NT2/D1 (cell line): ENCODE measurements around the gene ZNF692.
"Not testable (repeated sequence)": the region's sequence is repeated elsewhere in the genome, so short reads cannot be mapped to it uniquely, and the experiment has no call there.

Source experiments
- DNase-seq: peaks from one replicate; pipeline ENCODE4 v3.0.0-alpha.2; 2011; ENCODE audit warnings: low read depth, low spot score
- H3K27me3 ChIP-seq: 2 replicates; pipeline ENCODE4 v1.6.0; 2011; ENCODE audit warnings: mild to moderate bottlenecking; ENCODE audit not compliant: insufficient read length, insufficient read depth
- H3K36me3 ChIP-seq: 2 replicates; pipeline ENCODE4 v1.6.1; 2011; ENCODE audit warnings: mild to moderate bottlenecking, low read length, mixed read lengths; ENCODE audit not compliant: insufficient read depth, insufficient read length
- H3K4me1 ChIP-seq: 2 replicates; pipeline ENCODE4 v1.5.1; 2011; ENCODE audit not compliant: insufficient read depth, insufficient read length
- H3K4me3 ChIP-seq: 2 replicates; pipeline ENCODE4 v1.5.1; 2011; ENCODE audit warnings: low read depth; ENCODE audit not compliant: insufficient read length
- H3K9ac ChIP-seq: 2 replicates; pipeline ENCODE4 v1.6.0; 2011; ENCODE audit warnings: low read depth; ENCODE audit not compliant: insufficient read length
- H3K9me3 ChIP-seq: 2 replicates; pipeline ENCODE4 v1.5.1; 2011; ENCODE audit warnings: mild to moderate bottlenecking, low read length; ENCODE audit not compliant: insufficient read depth
- SUZ12 ChIP-seq: IDR thresholded peaks from 2 replicates; pipeline ENCODE4 v1.6.1; 2011; ENCODE audit not compliant: insufficient read length, insufficient read depth; ENCODE audit errors: extremely low read depth
- YY1 ChIP-seq: IDR thresholded peaks from 2 replicates; pipeline ENCODE4 v1.6.1; 2011; ENCODE audit not compliant: insufficient read length, insufficient read depth
- ZNF274 ChIP-seq: IDR thresholded peaks from 2 replicates; pipeline ENCODE4 v1.6.1; 2011; ENCODE audit warnings: mild to moderate bottlenecking, low read depth, low read length

ZNF692 gene

DNA sequence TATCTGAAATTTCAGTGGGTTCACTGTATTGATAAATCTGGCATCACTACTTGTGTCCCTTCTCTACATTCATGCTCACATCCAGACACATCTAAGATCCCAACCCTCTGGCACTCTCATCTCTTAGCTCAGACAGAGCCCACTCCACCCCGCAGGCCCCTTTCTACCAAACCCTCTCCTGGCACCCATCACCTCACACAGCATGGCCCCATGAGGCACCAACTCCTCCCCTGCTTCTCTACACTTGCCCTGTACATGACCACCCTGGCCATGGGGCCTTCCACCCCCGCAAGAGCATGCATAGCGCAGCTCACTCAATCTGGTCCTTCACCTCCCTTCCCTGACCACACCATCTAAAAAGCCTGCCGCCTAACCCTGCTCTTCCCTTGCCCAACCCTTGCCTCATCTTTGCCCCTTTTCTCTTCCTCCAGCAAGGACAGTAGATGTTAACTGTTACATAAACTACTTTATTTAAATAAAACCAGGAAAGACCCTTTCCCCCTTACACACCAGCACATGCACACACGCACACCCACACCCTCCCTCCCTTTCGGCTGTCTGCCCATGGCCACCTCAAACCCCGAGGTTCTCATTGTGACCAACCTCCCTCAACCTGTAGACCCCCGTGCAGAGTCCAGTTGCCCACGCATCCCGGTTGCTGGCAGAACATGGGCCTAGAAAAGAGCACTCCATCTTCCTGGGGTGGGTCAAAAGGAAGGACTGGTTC is 48.7 kb downstream of the ZNF692 start:
- no peak overlapping the region for H3K4me3 ChIP-seq
- H3K27me3 ChIP-seq = no peaks in the 10 kb centered on the region
- no peak for TF ChIP-seq SUZ12
- TF ChIP-seq ZNF274 = no peak
- TF ChIP-seq YY1 = no peak
- no peak for DNase-seq
- peaks cover 54% of the 10 kb centered on the region for H3K36me3 ChIP-seq
- H3K9me3 ChIP-seq = no peaks in the 10 kb centered on the region
- H3K4me1 ChIP-seq = peaks cover 2% of the 10 kb centered on the region
- H3K9ac ChIP-seq = no peak overlapping the region

DNA sequence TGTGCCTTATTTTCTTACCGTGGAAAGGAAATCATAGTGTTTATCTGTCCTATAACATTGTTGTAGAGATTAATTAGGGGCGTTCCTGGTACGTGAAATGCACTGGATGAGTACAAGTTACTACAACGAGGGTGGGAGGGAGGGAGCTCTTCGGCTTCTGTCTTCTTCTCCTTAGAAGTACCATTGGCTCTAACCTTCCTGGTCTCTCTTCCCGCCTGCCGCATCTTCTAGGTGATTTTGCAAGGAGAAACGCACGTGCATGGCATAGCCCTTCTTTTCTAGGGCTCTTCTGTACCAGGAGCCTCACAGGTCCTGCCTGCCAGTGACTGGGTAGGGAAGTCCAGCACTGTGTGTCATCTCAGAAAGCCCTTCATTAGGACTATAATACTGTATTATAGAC is 50.0 kb downstream of the ZNF692 start:
- H3K4me1 ChIP-seq = peaks cover 2% of the 10 kb centered on the region
- H3K4me3 ChIP-seq = no peak overlapping the region
- peaks cover 41% of the 10 kb centered on the region for H3K36me3 ChIP-seq
- no peaks in the 10 kb centered on the region for H3K9me3 ChIP-seq
- TF ChIP-seq YY1 (no peak), ZNF274 (no peak), SUZ12 (no peak)
- no peak for DNase-seq
- H3K27me3 ChIP-seq = no peaks in the 10 kb centered on the region
- H3K9ac ChIP-seq = no peak overlapping the region

DNA sequence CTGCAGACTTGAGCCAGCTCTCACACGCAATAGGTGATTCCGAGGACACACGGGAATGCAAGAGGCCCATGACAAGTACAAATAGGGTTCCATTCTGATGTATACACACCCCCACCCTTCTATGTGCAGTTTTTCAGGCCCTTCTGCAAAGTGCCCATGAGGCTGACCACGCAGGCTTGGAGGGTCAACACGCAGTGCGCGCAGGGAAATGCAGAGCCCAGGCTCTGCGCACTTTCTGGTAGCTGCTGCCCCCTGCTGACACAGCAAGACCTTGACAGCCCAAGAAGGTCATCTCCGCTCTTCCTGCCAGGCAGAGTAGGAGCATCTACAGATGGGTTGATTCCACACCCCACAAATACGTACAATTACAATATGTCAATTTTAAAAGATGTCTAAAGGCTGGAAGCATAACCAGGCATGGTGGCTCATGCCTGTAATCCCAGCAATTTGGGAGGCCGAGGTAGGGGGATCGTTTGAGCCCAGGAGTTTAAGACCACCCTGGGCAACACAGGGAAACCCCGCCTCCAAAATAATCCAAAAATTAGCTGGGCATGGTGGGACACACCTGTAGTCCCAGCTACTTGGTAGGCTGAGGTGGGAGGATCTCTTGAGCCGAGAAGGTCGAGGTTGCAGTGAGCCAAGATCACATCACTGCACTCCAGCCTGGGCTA is 51.7 kb downstream of the ZNF692 start:
- Histone ChIP-seq H3K9ac (no peak overlapping the region), H3K27me3 (no peaks in the 10 kb centered on the region), H3K4me3 (no peak overlapping the region), H3K36me3 (peaks cover 24% of the 10 kb centered on the region), H3K4me1 (no peaks in the 10 kb centered on the region), H3K9me3 (no peaks in the 10 kb centered on the region)
- no peak for TF ChIP-seq ZNF274
- peak; percentile 49 for DNase-seq

DNA sequence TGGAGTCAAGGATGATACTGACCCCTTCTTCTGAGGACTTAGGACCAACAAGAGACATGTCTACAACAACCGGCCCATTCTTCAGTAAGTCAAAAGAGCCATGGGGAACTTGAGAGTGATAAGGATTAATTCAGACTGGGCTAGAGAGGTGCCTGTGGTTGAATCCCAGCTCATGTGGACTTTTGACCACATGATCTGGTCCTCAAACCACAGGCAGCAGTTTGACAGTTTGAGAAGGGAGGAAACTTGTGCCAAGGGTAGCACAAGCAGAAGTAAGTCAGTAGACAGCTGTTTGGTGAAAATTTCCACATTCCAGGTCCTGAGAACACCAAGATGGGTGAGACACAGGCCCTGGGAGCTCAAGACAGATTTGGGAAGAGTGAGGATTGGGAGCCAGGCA is 53.0 kb downstream of the ZNF692 start:
- H3K9me3 ChIP-seq = no peaks in the 10 kb centered on the region
- peaks cover 11% of the 10 kb centered on the region for H3K36me3 ChIP-seq
- no peak overlapping the region for H3K4me3 ChIP-seq
- H3K9ac ChIP-seq = no peak overlapping the region
- H3K27me3 ChIP-seq = no peaks in the 10 kb centered on the region
- no peak for DNase-seq
- no peaks in the 10 kb centered on the region for H3K4me1 ChIP-seq
- TF ChIP-seq SUZ12 = no peak
- no peak for TF ChIP-seq ZNF274
- no peak for TF ChIP-seq YY1

DNA sequence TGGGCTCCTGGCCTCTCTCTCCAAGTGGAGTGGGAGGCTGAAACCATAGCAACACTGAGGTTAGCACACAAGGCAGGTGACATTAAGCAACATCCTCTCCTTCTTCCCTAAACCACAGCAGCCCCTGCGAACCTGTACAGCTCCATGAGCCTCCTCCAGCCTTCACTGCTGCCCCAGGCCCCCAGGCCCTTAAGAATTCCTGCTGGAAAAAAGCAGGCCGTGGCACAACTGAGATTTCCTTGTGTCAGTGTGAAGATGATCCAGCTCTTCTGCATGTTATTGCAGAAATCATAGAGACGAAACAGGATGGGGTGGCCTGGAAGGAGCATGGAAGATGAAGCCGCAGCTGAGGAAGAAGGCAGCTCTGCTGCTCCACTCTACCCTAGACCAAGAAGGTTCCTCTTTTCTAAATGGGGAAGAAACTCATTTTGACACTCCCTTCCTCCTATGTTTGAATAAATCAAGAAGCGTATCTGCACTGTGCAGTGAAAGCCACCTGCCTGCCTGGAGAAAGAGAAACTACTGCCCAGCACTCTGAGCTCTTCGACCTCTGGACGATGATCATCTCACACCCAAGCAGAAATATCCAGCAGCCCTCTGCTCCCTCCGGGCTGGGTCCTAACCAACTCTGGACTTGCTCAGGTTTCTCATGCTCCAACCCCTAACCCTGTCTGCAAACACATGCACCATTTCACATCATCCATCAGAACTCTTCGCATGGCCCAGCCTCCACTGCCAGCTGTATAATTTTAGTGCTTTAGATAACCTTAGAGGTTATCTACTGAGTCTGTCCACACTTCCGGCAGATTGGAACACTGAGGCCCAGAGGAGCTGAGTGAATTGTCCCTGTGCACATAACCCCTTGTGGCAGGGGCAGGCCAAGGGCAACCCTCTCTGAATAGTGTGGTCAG is 53.9 kb downstream of the ZNF692 start:
- DNase-seq = no peak
- Histone ChIP-seq H3K4me1 (no peaks in the 10 kb centered on the region), H3K36me3 (peaks cover 3% of the 10 kb centered on the region), H3K27me3 (no peaks in the 10 kb centered on the region), H3K4me3 (no peak overlapping the region), H3K9me3 (no peaks in the 10 kb centered on the region), H3K9ac (no peak overlapping the region)
- TF ChIP-seq SUZ12 (no peak), YY1 (no peak), ZNF274 (no peak)

DNA sequence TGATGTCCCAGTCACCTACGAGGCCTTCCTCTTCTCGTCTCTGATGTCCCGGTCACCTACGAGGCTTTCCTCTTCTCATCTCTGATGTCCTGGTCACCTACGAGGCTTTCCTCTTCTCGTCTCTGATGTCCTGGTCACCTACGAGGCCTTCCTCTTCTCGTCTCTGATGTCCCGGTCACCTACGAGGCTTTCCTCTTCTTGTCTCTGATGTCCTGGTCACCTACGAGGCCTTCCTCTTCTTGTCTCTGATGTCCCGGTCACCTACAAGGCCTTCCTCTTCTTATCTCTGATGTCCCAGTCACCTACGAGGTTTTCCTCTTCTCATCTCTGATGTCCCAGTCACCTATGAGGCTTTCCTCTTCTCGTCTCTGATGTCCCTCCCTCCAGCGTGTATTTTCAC is 55.4 kb downstream of the ZNF692 start:
- H3K36me3 ChIP-seq, H3K27me3 ChIP-seq, H3K9ac ChIP-seq, H3K4me3 ChIP-seq, H3K9me3 ChIP-seq, DNase-seq, H3K4me1 ChIP-seq: not testable (repeated sequence)

DNA sequence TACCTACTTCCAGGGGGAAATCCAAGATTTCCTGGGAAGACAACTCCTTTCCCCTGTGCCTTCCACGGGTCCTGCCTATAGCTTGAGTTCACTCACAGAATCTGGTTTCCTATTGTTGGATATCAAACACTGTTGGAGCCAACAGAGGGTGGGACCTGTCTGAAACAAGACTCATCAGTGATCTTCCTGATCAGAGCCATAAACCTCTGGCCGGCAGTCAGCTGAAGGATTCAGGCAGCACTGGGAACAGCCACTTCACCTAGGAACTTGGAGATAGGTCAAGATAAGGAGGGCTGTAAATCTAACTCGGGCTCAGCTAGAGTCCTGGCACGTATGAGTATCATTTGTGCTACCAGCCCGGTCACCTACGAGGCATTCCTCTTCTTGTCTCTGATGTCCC is 56.4 kb downstream of the ZNF692 start:
- H3K27me3 ChIP-seq = no peaks in the 10 kb centered on the region
- H3K4me3 ChIP-seq = no peak overlapping the region
- H3K9ac ChIP-seq = no peak overlapping the region
- DNase-seq = no peak
- no peaks in the 10 kb centered on the region for H3K9me3 ChIP-seq
- TF ChIP-seq YY1 = no peak
- no peak for TF ChIP-seq SUZ12
- no peak for TF ChIP-seq ZNF274
- H3K4me1 ChIP-seq = no peaks in the 10 kb centered on the region
- no peaks in the 10 kb centered on the region for H3K36me3 ChIP-seq
